ENCODE measurements around the gene ABLIM2.

Gene ABLIM2

DNA sequence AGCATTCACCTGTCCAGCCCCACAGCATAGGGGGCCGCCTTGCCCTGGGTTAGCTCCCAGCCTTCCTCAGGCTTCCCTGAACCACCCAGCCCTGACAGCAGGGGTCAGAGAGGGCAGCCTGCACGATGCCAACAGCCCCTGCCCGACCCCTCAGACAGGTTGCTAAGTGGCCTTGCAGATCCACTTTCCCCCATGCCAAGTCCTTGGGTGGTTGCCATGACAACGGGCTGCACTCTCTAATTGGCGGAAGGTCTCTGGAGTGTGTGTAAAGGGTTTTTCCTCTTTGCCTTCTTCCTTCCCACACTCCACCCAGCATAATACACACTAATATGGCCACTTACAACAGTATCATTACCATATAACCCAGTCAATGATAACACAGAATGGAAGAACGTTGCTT lies 119.3 kb downstream of the ABLIM2 start:
- DNase-seq, result no peak

DNA sequence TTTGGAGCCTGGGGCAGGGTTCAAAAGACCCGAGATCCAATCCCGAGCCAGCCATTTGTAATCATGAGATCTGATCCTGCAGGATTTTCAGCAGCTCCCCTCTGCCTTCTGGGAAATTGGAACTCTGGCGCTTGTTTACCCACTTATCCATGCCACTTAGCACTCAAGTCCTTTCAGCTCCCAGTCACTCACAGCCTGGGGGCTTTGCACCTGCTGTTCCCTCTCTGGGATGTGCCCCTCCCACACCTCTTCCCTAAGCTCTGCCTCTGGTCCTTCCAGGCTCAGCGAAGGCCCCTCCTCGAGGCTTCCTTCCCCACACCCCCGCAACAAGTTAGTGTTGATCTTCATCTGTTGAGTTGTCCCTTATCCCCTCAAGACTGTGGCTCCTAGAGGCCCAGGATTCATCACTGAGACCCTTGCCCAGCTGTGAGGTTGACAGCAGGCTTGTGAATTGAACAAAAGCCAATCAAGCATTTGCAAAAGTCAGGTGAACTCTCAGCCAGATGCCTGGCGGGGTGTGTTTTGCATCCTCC lies 119.8 kb downstream of the ABLIM2 start:
- no peak for DNase-seq

DNA sequence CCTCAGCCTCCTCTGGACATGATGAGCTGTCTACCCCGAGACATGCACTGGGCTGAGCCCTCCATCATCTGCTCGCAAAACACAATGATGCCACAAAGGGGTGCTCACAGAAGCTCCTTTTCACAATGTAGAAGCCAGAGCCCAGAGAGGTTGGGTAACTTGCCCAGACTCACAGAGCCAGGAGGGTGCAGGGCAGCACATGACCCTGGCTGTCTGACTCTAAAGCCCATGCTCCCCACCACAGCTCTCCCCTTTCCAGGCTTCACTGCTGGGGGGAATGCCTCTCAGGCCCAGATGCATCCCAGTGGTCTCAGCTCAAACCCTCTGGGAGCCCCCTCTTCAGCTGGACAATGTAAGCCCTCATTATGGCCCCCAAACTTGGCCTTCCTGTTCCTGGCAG lies 120.5 kb downstream of the ABLIM2 start:
- DNase-seq, result no peak

DNA sequence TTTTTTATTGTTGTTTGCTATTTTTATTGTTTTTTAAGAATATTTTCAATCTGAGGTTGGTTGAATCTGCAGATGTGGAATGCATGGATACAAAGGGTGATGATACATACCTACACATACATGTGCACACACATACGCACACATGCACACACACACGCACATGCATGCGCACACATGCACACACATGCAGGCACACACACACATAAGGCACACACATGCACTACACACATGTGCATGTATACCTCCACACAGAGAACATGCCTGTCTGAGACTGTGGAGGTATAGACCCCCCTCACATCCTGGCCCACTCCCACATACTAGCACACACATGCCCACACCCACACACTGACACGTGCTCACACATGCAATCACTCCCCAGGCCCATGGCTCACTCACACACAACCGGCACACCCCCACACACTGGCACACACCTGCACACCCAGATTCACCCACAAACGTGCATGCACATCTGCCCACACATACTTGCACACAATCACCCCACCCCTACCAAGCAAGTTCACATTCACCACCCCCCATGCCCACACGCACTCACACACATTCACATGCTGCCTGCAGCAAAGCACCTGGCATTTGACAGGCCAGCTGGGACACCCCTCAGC lies 121.4 kb downstream of the ABLIM2 start:
- DNase-seq, result no peak

DNA sequence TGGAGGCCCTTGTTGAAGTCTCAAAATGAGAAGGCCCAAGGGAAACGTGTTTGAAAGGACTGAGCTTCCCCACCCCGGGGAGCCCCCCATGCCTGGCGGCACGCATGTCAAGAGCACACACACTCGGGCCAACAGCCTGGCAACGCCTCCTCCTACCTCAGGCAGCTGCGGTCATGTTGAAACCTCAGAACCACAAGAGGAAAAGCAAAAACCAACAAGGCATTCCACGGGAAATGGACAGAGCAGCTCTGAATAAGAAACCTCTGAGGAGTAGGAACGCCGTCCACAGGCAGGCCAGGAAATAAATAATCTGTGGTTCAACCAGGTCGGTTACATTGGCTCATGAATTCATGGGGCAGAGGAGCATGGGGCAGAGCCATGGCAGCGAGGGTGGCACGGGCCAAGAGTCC lies 123.2 kb downstream of the ABLIM2 start:
- no peak for DNase-seq

DNA sequence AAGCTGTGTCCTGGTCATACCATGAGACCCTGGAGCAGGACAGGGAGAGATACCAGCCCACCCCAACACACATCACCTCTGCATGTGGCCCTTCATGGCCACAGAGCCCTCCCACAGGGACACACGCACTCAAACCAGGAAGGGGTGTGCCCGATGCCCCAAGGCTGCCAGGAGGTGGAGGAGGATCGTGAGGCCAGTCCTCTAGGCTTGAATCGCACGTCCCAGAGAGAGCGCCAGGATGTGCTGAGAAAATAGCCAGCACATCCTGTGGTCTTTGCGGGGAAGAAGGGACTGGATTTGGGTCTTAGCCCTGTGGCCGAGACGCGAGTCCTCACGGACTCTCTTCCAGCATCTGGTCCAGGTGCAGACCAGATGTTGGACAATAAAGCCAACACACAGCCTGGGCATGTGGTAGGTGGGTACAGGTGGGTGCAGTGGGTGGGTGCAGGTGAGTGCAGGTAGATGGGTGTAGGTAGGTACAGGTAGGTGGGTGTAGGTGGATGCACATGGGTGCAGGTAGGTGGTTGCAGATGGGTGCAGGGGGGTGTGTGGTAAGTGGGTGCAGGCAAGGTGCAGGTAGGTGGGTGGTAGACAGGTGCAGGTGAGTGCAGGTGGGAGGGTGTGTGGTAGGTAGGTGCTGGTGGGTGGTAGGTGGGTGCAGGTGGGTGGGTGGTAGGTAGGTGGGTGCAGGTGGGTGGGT lies 124.6 kb downstream of the ABLIM2 start:
- no peak for DNase-seq

DNA sequence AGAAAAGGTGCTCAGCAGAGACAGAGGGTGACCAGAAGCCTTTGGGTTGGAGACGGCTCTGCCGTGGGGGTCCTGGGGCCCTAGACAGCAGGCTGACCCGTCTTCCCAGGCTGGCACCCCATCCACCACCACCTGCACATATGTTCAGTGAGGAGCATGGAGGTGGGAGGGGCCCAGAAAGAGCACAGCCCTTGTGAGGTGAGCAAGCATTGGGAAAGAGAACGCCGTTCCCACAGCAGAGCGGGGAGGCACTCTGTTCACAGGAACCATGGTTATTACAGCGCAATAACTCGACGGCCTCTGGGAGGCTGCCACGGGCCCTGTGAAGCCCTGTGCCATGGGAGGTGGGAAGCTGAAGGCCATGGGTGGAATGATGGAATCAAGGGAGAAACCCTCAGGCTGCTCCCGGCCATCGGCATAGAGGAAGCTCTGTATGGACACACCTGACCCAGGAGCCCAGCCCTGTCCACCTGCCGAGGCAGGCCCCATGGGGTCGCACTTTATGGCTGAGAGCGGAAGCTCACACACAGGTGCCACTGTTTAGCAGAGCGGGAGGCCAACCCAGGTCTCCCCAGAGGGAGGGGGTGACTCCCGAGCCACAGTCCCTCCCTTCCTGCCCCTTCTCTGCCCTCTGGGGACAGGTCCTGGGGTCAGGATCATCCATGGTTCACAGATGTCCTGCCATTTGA lies 125.4 kb downstream of the ABLIM2 start:
- no peak for DNase-seq

DNA sequence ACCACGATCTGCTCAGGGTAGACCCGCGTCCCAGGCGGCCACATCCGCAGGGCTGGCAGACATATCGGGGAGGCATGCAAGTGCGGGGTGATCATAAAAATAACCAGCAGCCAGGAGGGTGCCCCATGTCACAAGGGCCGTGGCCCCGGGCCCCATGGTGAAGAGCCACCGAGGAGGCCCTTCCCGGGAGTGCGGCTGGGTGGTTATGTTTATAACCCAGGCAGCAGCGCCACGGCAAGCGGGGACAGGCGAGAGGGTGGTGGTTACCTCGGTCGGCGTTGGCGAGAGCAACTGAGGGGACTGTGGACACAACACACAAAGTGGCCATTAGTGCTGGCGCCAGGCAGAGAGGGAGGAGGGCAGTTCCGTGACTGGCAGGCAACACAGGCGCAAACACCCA lies 126.2 kb downstream of the ABLIM2 start:
- no peak for DNase-seq

DNA sequence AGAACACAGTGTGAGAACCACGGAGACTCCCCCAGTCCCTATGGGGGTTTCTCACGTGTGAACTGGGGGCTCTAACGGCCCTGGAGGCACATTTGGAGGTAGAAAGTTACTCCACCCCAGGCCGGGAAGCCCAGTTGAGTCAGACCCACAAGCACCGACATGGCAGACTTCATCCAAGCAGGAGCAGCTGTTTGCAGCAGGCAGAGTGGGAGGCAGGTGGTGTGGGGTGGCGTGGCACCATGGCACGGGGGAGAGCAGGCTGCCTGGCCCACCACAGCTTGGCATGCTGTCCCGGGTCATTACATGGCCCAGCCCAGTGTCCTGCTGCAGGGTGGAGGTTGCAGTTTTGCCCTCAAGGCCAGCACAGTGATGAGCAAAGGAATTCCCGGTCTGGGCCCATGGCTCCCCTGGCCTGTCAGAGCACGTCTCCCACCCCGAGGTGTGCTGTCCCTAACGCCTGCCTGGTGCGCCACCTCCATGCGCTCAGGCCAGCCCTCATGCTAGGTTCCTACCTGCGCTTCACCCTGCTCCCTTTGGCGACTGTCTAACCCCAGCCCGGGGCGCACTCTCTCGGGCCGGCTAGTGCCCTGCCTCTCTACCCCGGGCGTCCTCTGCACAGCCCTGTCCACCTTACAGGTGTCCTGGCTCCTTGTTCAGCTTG lies 128.4 kb downstream of the ABLIM2 start:
- no peak for DNase-seq

DNA sequence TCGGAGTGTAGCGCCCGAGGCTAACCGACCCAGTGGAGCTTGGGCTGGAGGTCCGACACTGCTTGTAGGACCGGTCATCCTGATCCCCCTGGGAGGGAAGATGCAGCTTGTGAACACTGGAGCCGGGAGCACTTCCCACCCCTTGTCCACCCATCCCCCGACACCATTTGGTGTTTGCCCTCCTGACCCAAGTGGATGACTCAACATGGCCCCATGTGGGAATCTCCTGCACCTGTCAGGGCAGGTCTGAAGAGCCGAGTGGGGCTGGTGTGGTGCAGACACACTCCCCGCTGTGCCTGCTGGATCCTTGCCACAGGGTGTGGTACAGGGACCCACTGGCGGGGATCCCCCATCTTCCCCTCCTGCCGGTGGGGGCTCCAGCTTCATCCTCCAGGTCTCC lies 128.9 kb downstream of the ABLIM2 start:
- no peak for DNase-seq

DNA sequence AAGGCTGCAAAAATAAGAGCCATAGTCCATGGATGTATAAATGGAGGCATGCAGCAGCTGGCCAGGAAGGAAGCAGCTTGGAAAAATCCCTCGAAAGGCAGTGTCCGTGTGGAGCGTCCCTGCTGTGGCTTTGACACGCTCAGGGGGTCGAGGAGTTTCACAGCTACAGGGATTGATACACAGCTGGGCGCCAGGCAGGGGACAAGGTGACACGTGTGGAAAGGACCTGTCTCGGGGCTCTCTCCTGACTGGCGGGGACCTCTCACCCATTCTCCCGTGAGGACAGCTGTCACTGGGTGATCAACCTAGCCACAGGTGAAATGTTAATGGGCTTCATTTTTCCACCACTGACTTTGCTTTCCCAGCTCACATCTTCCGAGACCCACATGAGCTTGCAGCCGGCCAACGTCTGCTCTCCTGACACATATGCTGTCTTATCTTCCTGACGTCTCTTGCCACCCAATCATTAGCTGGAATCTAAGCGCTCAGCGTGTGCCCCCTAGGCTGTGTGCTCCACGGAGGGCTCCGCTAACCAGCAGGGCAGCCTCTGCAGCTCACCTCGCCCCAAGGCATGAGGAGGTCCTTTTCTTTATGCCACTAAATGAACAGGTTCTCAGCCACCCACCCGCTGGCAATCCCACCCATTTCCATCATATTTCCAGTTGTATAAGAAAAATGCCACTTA lies 129.6 kb downstream of the ABLIM2 start:
- no peak for DNase-seq

DNA sequence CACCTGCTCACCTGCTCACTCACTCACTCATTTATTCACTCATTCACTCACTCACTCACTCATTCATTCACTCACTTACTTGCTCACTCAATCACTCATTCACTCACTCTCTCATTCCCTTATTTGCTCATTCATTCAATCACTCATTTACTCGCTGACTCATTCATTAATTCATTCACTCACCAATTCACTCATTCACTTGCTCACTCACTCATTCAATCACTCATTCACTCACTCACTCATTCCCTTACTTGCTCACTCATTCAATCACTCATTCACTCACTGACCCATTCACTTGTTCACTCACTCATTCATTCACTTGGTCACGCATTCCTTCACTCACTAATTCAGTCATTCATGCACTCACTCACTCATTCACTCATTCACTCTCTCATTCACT lies 130.2 kb downstream of the ABLIM2 start:
- DNase-seq, result no peak

DNA sequence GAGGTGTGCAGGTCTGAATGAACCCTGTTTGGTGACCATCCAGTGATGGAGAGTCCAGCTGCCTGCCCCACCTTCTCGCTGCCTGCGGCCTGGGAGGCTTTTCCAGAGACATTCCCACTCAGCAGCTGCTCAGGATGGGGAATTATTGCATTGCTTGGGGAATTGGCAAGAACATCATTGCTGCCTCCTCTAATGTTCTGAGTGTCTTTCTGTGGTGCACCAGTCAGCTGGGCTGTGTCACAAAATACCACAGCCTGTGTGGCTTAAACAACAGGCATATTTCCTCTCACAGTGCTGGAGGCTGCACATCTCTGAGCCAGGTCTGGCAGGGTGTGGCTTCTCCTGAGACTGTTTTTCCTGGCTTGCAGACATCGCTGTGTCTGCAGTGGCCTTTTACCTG lies 132.2 kb downstream of the ABLIM2 start:
- DNase-seq, result no peak

DNA sequence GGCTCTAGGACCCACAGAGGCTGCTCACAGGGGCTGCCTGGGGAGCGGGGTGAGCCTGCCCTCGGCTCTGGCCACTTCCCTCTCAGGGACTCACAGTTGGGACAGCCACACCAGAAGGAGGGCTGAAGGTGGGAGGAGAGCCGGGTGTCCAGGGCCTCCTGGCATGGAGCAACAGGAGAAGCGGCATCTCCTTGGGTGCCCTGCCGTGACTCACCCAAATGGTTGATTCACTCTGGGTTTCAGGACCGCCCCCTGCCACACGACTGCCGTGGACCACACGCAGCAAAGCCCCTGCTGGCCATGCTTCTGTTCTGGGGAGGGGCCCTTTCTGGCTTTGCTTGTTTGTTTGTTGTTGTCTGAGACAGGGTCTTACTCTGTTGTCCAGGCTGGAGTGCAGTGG lies 132.9 kb downstream of the ABLIM2 start:
- no peak for DNase-seq

DNA sequence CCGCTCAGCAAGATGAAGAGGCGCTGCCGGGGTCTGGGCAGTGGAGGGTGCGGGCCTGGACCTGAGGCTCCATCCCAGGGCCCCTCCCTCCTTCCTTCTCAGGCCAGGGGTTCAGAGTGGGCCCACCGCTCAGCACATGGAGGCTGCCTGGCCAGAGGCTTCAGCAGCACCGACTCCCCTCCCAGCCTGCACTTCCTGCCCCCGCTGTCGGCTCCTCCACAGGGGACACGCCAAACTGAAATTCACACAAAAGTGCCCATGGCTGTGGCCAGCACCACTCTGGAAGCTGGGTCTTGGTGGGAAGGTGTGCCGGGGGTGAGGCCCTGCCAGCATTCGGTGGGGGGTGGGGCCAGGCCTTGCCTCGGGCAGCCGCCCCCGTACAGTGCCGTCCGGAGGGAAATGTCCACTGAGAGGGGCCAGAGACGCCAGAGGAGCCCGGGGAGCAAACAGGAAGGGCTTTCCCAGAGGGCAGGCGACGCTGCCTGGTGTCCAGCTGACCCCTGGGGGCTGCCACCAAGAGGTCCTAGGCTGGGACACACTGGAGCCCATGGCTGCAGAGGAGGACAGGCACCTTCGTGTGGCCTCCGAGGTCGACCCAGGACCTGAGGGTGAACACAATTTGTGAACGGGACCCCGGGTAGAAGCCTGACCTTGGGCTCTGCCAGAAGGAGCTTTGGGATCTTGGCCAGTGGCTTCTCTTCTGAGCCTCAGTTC lies 134.4 kb downstream of the ABLIM2 start:
- no peak for DNase-seq

DNA sequence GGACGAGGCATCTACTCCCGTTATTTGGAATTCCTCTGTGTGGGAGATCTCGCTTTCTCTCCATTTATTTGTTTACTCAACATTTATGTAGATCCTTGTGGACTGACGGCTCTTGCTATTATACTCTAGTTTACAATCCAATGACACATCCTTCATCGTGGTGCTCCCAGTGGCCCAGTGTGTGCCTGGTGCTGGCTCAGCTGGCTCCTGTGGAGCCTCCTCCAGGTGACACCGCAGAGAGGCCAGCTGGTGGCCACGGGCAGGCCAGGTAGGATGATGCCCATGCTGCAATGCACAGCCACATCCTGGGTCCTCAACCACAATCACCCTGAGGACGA lies 134.9 kb downstream of the ABLIM2 start:
- DNase-seq, result no peak

DNA sequence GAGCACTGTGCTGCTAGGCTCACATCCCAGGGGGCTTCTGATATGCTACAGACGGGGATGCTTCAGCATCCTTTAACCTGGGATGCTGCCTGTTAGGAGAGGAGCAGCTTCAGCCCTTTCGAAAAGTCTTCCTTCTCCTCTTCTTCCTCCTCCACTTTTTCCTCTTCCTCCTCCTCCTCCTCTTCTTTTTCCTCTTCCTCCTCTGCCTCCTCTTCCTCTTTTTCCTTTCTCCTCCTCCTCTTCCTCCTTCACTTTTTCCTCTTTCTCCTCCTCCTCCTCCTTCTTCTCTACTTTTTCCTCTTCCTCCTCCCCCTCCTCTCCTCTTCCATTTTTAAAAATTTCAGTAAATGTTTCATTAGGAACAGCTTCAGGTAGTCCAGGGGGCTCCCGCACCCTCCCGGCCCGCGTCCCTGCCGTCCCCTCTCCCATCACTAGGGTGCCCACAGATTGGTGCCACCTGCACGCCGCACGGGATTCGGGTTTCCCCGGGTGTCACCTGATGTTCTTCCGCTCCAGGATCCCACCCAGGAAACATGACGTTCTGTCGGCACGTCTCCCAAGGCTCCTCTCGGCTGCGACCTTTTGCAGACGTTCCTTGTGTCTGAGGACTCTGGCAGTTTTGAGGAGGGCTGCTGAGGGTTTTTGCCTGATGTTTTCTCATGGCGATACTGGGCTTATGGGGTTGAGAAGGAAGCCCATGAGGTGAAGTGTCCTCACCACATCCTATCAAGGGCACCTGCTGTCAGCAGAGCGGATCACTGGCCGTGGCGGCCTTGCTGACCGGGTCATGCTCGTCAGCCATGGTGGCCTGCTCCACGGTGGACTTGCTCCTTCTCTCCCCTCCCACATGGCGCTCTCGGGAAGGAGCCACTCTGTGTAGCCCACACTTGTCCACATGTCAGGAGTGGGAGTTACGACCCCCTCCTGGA lies 135.6 kb downstream of the ABLIM2 start:
- DNase-seq, result no peak

DNA sequence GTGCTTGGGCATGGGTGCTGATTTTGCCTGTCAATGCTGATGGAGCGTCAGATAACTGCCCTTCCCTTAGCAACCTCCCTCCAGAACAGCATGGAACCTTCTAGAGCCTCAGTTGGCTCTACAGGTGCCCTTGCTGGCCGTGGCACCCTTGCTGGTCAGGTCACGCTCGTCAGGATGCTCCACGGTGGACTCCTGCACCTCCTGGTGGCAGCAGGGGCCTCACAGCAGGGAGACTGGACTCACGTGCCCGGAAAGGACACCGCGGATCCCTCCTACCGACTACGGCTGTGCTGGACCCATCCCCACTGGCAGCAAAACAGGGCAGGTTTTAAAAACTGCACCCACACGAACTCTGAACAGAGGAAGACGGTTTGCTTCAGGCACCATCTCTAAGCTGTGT lies 136.8 kb downstream of the ABLIM2 start:
- DNase-seq, result no peak

DNA sequence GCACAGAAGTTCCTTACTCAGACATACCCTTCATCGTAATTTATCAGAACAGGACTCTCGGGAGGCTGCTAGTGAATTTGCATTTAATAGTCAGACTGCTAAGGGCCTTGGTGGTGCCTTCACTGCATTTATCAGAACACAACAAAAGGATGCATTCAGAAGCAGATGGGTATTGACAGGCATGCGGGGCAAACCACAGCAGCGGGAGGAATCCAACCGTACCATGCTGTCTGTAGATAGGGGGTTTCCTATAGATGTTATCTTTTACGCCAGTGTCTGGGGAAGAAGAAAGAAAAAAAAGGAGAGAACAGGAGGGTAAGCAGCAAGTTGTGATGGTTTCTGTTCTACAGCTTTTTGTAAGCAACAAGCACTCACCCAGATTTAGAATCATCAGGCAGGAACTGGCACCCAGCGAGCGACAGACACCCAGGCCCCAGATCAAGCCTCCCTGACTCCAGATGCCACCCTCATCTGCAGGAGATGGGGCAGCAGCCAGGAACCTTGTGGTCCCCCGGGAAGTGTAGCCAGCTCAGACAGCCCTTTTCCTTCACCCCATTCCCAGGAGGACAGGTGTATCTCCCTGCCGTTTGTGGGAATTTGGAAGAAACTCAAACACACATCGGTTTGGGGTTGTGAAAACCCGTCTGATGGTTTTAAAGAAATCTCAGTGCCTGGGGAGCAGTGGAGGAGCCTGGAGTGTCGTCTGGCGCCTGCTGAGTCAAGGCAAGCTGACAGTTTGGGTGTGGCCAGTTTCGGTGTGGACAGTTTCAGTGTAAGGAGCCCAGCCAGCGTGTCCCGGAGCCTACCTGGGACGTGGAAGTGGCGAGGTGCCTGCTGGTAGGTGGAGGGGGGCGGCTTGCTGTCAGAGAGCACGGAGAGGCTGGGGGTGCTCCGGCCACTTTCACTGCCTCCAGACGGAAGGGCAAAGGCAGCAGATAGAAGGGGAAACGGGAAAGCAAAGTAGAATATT lies 138.9 kb downstream of the ABLIM2 start:
- no peak for DNase-seq

DNA sequence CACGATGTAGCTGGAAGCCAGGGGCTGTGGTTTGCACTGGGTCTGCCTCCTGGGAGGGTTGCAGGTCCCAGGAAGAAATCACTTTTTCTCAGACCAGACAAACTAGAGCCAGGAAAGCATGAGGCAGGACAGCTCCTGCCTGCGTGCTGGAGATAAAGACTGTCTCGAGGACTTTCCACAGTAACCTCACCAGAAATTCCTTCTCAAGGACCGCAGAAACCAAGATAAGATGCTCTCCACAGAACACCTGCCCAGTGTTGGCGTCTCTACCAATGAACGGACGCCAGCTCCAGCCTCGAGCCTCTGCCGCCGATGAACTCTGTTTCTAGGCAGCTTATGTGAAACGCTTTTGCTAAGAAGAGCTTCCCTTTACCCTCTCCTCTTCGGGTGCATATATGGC lies 142.1 kb downstream of the ABLIM2 start:
- DNase-seq, result no peak
